Astrocyte of the hippocampus (primary cell): ENCODE results near the gene RIPPLY3.
"Not testable (repeated sequence)": the region's sequence is repeated elsewhere in the genome, so short reads cannot be mapped to it uniquely, and the experiment has no call there.

ENCODE experiments used
- DNase-seq: peaks from one replicate; pipeline ENCODE4 v3.0.0; 2011; ENCODE audit warnings: low read depth, low spot score

The RIPPLY3 gene

DNA sequence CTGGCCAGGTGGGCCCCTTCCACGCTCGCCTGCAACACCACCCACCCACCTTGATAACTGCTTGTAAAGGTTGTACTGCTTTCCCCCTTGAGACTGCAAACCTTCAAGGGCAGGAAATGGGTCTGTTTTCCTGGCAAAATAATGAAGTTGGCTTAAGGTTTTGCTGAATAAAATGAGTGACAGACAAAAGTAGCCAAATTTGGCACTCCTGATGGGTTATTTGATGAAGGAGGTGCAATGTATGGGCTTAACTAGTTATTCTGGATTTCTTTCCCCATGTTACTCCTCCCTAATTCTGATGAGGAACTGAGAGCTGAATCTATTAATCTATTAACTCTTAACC, 25.5 kb upstream of the RIPPLY3 start:
- DNase-seq: no peak

DNA sequence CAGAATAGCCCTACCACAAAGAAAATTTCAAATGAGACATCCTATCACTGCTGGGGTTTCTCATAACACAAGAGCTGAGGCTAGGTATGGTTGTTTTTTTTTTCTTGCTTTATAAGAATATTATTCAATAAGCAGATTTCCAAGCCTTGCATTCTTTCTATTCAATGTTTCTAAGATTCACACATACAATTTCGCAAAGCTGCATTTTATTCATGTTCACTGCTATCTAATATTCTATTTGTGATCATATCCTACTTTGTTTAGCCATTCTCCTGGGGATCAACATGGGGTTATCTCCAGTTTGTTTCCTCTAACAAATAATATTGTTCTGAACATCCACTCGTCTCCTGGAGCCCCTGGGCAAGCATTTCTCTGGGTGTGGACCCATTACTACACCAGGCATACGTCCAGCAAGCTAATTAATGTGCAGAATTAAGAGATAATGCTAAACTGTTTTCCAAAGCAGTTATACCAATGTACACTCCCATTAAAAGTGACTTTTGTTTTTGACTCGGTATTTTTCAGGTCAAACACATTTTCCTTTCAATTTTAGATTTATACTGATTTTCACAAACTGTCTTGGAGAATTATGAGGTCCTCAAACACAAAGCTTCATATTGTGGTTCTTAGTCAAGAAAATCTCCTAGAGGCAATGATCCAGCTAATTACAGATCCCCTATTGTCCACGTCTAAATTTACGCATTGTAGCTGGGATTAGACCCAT, 24.4 kb upstream of the RIPPLY3 start:
- no peak for DNase-seq

DNA sequence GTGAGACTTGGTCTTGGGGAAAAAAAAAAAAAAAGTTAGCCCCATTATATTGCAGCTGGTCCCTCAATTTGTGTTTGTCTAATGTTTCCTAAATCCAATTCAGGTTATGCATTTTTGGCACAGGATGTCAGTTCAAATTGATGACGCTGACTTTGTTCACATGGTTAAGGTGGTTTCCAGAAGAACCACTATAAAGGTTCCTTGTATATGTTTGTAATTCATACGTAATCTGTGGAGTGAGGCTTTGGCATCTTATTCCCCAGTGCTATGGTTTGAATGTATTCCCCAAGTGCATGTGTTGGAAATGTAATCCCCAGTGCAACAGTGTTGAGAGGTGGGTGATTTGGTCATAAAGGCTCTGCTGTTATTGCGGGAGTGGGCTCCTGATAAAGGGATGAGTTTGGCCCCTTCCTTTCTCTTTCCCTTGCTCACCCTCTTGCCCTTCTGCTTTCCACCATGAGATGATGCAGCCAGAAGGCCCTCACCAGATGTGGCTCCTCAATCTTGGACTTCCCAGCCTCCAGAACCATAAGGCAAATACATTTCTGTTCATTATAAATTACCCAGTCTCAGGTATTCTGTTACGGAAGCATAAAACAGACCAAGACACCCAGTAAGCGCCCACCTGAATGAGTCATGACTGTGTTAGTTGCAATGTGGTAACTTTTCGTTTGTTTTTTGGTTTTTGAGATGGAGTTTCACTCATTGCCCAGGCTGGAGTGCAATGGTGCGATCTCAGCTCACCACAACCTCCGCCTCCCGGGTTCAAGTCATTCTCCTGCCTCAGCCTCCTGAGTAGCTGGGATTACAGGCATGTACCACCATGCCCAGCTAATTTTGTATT, 20.5 kb upstream of the RIPPLY3 start:
- no peak for DNase-seq

DNA sequence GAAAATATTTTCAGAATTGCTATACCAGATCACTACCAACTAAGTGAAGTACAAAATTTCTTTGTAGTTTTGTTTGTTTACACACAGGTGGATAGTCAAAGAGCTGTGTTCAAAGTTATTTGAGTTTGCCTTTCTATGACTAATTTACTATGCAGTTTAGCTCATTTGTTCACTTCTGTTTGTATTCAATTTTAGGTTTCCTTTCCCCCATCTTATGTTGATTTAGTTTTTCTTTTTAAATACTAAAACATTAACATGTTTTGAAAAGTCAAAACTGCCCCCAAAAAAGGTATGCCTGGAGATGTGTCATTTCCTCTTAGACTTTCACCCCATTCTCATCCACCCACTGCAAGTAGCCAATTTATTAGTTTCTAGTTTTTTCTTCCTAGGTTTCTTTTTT, 18.7 kb upstream of the RIPPLY3 start:
- DNase-seq: no peak

DNA sequence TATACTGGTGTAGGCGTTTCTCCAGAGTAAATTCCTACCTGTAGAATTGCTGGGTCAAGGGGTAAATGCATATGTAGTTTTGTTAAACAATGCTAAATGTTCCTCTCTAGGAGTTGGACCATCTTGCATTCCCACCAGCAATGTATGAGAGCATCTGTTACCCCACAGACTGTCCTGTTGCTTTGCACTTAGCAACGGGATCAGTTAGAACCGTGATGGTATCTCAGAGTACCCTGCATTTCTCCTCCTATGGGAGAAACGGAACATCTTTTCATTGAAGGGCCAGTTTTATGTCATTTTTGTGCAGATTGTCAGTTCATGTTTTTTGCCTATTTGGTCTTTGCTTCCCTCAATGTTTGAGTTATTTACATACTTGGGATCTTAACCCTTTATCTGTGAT, 18.0 kb upstream of the RIPPLY3 start:
- no peak for DNase-seq

DNA sequence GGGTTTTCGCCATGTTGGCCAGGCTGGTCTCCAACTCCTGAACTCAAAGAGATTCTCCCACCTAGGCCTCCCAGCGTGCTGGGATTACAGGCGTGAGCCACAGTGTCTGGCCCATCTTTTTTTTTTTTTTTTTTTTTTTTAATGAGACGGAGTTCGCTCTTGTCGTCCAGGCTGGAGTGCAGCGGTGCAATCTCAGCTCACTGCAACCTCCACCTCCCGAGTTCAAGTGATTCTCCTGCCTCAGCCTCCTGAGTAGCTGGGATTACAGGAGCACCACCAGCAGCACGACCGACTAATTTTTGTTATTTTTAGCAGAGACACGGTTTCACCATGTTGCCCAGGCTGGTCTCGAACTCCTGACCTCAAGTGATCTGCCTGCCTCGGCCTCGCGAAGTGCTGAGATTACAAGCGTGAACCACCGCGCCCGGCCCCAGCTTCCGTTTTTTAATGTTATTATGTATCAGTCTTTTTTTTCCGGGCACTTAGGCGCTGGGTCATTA, 17.3 kb upstream of the RIPPLY3 start:
- not testable (repeated sequence) for DNase-seq

DNA sequence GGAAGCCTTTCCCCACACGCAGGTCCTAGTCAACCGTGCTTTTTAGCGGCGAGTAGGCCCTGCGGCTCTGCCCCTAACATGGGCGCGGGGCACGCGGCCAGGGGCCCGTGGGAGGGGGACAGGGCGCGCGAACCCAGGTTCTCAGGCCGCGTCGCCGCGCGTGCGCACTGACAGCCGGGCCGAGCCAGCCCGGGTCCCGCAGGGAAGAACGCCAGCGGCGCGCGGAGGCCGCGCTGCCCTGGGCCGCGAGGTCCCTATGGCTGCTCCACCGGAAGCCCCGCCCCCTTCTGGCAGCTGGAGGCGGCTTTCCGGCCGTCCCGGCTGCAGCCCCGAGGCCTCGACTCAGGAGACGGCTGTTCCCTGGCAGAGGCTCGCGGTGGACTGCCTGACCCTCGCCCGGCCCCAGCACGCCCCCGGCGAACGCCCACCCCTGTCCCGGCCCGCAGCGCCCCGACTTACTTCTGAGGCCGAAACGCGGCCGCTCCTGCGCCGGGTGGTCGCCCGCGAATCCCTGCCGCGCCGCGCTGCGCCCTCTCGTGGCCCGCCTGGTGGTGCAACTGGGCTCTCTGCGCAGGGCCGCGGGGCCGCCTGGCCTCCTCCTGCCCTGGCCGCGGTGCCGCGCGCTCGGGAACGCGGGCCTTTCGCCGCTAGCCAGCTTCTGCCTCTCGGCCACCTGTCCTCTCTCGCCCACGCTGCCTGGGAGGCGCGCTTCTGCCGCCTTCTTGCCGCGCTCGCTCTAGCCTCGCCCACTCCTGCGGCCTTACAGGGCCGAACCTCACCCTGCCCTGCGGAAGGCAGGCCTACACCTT, 16.6 kb upstream of the RIPPLY3 start:
- DNase-seq: peak; percentile 98

DNA sequence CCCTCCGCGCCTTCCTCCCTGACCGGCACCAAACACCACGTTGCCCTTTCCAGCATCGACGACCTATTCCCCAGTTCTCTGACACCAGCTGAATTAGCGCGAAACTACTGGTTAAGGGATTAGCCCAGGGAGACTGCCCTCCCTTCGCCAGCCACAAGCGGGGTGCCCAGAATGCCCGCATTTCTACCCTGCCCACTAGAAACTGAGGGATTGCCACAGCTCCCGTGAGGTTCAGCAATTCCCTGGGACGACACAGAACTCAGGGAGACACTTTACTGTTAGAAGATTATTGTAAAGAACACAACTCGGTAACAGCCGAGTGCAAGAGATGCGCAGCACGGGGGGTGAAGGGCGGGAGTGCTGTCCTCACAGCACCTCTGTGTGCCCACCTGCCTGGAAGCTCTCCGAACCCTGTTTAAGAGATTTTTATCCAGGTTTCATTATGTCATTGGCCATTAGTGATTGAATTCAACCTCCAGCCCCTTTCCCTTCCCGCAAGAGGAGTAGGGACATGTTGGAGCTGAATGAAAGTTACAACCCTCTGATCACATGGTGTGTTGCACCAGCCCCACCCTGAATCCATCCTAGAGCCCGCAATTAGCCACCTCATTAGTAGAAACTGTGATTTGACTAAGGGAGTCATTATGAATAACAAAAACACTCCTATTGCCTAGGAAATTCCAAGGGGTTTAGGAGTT, 15.8 kb upstream of the RIPPLY3 start:
- DNase-seq: no peak

DNA sequence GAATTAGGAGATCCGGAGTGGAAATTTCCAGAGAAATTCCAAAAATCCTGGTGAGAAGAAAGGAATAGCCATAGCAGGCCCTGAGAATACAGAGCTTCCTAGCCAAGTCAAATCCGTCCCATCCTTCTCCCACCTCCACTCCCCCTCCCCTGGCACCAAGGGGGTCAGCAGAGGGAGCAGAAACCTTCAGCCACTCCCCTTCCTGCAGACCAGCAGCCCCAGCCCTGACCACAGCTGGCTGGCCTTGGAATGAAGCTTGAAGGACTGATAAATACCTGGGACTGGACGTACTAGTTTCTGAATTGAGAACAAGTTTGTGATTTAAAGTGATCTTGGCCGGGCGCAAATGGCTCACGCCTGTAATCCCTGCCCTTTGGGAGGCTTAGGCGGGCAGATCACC, 13.8 kb upstream of the RIPPLY3 start:
- no peak for DNase-seq

DNA sequence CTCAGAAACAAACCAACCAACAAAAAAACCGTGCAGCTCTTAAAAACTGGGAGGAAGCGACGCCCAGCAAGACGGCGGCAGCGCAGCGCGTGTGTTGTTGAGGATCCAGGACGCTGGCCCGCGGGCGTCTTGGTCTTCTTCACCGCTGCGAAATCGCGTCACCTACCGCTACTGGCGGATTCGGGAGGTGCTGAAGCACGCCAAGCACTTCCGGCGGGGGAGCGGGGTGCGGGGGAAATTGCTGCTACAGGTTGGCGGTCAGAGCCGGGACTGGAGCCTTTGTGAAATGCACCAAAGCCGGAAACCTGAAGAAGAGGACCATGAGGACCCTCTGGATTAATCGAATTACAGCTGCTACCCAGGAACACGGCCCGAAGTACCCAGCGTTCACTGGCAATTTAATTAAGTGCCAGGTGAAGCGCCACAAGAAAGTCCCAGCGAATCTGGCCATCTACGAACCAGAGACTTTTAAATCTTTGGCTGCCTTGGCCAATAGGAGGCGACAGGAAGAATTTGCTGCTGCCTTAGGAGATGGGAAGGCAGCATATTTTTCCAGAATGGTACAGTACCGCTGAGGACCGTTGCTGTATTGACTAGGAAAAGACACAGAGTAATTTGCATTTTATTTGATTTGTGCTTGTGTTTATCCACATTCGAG, 11.9 kb upstream of the RIPPLY3 start:
- peak; percentile 19 for DNase-seq

DNA sequence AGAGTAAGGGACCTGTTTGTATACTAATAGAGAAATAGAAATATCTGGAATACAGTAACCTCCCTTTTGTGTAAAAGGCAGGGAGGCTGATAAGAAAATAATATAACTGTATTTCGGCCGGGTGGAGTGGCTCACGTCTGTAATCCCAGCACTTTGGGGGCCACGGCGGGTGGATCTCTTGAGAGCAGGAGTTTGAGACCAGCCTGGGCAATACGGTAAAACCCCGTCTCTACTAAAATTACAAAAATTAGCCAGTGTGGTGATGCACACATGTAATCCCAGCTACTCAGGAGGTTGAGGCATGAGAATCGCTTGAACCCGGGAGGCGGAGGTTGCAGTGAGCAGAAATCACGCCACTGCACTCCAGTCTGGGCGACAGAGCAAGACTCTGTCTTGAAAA, 11.2 kb upstream of the RIPPLY3 start:
- not testable (repeated sequence) for DNase-seq

DNA sequence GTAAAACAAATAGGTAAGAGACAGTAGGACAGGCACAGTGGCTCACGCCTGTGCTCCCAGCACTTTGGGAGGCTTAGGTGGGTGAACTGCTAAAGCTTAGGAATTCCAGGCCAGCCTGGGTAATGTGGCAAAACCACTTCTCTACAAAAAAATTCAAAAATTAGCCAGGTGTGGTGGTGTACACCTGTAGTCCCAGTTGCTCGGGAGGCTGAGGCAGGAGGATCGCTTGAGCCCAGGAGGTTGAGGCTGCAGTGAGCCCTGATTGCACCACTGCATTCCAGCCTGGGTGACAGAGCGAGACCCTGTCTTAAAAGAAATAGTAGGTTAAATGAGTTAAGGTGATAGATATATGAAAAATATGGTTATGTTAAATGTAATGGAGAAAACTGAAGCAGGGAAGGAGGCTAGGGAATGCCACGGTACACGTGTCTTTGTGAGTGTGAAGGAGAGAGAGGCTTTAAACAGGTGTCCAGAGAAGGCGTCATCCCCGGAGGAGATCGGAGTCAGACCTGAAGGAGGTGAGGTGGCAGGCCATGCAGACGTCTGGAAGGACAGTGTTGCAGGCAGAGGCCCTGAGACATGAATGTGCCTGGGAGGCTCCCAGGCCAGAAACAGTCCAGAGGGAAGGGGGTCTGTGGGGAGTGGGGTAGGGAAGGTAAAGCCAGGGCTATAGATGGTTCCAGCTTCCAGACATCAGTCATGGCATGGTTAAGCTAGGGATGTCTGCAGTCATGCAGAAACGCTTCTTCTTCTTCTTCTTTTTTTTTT, 7.2 kb upstream of the RIPPLY3 start:
- DNase-seq: no peak

DNA sequence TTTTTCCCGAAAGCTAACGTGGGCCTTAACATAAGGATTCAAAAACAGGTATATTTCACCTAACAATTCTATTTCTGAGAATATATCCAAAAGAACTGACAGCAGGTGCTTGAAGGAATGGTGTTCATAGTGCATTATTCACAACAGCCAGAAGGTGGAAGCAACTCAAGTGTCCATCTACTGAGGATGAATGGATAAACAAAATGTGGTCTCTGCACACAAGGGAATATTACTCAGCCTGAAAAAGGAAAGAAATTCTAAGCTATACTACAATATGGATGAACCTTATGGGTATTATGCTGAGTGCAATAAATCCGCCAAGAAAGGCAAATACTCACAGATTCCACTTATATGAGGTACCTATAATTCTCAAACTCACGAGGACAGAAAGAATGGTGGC, 6.1 kb upstream of the RIPPLY3 start:
- no peak for DNase-seq

DNA sequence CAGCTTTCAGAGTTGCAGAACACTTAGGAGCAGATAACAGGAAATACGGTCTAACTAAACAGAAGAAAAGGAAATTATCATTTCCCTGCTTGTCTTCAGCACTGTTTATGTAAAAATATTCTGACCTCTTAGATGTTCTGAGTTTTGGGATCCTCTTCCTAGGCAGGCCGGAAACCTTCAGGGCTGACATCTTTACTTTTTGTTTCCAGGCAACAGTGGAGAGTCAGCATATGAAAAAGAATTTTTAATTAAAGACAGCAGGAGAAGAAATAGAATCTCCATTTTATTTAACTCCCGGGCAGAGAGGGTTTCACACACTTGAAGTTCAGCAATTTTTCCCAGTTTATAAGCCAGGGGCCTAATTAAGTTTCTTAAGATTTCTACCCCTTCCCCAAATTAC, 5.1 kb upstream of the RIPPLY3 start:
- no peak for DNase-seq

DNA sequence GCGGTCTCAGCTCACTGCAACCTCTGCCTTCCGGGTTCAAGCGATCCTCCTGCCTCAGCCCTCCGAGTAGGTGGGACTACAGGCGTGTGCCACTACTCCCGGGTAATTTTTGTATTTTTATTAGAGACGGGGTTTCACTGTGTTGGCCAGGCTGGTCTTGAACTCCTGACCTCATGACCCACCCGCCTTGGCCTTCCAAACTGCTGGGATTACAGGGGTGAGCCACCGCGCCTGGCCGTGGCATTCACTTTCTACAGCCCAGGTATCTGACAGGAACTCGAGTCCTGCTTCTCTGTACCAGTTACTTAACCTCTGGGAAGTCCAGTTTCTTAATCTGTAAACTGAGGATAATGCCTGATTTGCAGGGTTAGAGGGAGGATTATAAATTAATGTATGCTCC, 3.7 kb upstream of the RIPPLY3 start:
- not testable (repeated sequence) for DNase-seq

DNA sequence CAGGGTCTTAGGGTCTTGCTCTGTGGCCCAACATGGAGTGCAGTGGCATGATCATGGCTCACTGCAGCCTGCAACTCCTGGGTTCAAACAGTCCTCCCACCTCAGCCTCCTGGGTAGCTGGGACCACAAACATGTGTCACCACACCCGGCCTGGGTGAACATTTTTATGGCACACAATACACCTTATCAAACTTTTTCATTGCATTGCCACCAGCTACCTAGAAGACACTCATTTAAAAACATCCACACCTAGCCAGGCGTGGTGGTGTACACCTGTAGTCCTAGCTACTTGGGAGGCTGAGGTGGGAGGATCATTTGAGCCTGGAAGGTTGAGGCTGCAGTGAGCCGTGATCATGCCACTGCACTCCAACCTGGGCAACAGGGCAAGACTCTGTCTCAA, 2.6 kb upstream of the RIPPLY3 start:
- not testable (repeated sequence) for DNase-seq

DNA sequence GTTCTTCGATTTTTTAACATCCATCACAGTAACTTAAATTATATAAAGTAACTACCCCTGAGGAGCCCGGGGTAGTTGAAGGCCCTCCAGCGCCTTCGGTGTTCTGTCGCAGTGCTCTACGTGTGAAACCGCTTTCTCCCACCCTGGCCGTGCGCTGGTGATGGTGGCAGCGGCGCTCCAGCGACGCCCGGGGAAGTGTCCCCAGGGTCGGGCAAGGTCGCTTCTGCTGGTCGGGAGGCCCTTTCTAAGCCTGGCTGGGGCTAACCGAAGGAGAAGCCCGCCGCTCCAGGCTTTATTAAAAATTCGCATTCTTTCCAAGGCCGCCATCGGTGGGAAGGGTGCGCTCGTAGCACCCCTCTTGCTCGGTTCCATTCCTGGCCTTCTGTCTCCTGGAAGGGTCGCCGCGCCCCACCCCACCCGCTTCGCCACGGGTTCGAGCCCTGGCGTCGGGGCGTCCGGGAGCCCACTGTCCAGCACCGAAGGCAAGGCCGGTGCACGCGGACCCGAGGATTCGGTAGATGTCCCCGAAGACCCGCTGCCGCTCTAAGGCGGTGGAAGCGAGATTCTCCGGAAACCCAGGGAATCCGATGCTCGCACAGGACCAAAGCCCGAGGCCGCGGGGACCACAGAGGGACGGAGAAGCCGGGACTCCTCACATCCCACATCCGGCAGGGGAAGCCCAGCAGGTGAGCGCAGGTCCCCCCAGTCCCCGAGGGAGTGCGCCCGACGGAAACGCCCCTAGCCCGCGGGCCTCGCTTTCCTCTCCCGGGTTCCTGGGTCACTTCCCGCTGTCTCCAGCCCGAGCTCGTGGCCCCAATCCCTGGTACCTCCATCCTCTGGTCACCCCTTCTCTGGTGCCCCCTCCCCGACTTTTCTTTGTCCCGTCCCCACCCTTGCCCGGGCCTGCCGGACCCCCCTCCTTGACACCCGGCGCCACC, 685 bp upstream of the RIPPLY3 start:
- DNase-seq: peak; percentile 20

DNA sequence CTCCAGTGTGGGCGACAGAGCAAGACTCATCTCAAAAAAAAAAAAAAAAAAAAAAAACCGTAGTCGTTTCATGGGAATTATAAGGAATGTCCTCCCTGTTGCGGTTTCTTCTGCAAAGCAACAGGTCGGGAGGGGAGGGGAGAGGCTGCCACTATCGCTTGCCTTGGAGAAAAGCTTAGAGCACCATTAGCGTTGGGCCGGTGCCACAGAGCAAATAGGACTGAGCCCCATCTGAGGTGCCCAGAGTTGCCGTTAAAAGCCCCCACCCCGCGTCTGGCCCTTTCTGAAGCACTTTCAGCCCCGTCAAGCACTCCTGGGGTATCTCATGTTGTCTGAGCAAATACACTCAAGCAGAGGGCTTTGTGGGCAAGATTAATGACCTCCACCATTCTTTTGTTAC, 2.2 kb downstream of the RIPPLY3 start:
- DNase-seq: no peak

DNA sequence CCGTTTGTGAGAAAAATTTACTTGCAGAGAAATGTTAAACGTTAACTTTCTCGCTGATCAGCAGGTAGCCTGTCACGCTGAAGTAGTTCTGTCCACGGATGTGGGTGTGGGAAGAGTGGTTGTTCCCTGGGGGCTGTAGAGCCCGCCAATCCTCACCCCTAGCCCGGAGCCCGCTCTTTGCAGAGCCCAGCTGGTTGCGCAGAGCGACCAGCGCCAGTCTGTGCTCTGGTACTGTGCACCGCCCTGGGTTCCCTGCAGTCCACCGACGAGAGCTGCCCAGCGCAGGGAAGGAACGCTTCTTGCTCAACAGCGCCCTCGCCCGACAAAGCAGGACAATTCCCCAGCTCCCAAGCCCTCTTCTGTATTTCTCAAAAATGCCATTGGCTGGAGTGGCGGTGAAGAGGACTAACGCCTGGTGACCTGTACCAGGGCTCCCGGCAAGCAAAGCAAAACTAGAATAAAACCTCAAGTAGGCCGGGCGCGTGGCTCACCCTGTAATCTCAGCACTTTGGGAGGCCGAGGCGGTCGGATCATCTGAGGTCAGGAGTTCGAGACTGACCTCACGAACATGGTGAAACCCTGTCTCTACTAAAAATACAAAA, 3.3 kb downstream of the RIPPLY3 start:
- DNase-seq: peak; percentile 92
